H9 (cell line): ENCODE measurements around the gene NSG1. TPM values are rescaled to one million over a fixed set of nuclear protein-coding genes. Genes with fewer than 3 reads are reported as not detected.

Source experiments
- DNase-seq: peaks from one replicate; pipeline ENCODE4 v3.0.0-alpha.2; 2017
- H2AFZ ChIP-seq: one replicate; pipeline ENCODE4 v1.6.1; 2013; ENCODE audit warnings: mild to moderate bottlenecking, low read length, control low read depth, moderate library complexity
- H2AK5ac ChIP-seq: 2 replicates; pipeline ENCODE4 v1.6.1; 2013; ENCODE audit warnings: low read length, control low read depth, mixed read lengths; ENCODE audit not compliant: insufficient read length
- H2BK120ac ChIP-seq: one replicate; pipeline ENCODE4 v1.6.1; 2013; ENCODE audit warnings: low read depth, mild to moderate bottlenecking, low read length, control low read depth, inconsistent platforms; ENCODE audit not compliant: poor library complexity, severe bottlenecking
- H2BK12ac ChIP-seq: 2 replicates; pipeline ENCODE4 v1.6.1; 2013; ENCODE audit warnings: low read length, control low read depth, mixed read lengths, low read depth; ENCODE audit not compliant: insufficient read length
- H2BK15ac ChIP-seq: 2 replicates; pipeline ENCODE4 v1.6.1; 2013; ENCODE audit warnings: low read depth, low read length, control low read depth
- H2BK20ac ChIP-seq: one replicate; pipeline ENCODE4 v1.6.1; 2013; ENCODE audit warnings: low read depth, mild to moderate bottlenecking, low read length, control low read depth, inconsistent platforms; ENCODE audit not compliant: poor library complexity, severe bottlenecking
- H2BK5ac ChIP-seq: 2 replicates; pipeline ENCODE4 v1.6.1; 2013; ENCODE audit warnings: low read length, control low read depth, mixed read lengths; ENCODE audit not compliant: insufficient read length
- H3K14ac ChIP-seq: 2 replicates; pipeline ENCODE4 v1.6.1; 2013; ENCODE audit warnings: low read length, control low read depth; ENCODE audit not compliant: insufficient read depth
- H3K18ac ChIP-seq: 2 replicates; pipeline ENCODE4 v1.6.1; 2013; ENCODE audit warnings: low read depth, mild to moderate bottlenecking, mixed read lengths, low read length, control low read depth; ENCODE audit not compliant: insufficient read length
- H3K23ac ChIP-seq: 2 replicates; pipeline ENCODE4 v1.6.1; 2013; ENCODE audit warnings: low read length, control low read depth, mixed read lengths, low read depth; ENCODE audit not compliant: insufficient read length
- H3K23me2 ChIP-seq: 2 replicates; pipeline ENCODE4 v1.6.1; 2013; ENCODE audit warnings: low read depth, mild to moderate bottlenecking, mixed read lengths, low read length, control low read depth; ENCODE audit not compliant: insufficient read length, poor library complexity, severe bottlenecking
- H3K27ac ChIP-seq: 2 replicates; pipeline ENCODE4 v1.5.1; 2013; ENCODE audit warnings: low read length, control low read depth, mixed read lengths, low read depth; ENCODE audit not compliant: insufficient read length
- H3K27me3 ChIP-seq: 2 replicates; pipeline ENCODE4 v1.6.1; 2013; ENCODE audit warnings: low read length, control low read depth, inconsistent platforms; ENCODE audit not compliant: insufficient read depth
- H3K4ac ChIP-seq: 2 replicates; pipeline ENCODE4 v1.6.1; 2013; ENCODE audit warnings: low read depth, mild to moderate bottlenecking, control low read depth, inconsistent platforms, low read length, moderate library complexity
- H3K4me1 ChIP-seq: 2 replicates; pipeline ENCODE4 v1.6.1; 2013; ENCODE audit warnings: low read length, control low read depth, inconsistent platforms; ENCODE audit not compliant: insufficient read depth
- H3K4me2 ChIP-seq: 2 replicates; pipeline ENCODE4 v1.6.1; 2013; ENCODE audit warnings: low read length, control low read depth, mixed read lengths; ENCODE audit not compliant: insufficient read length, insufficient read depth
- H3K56ac ChIP-seq: 2 replicates; pipeline ENCODE4 v1.6.1; 2013; ENCODE audit warnings: low read depth, mild to moderate bottlenecking, mixed read lengths, low read length, control low read depth; ENCODE audit not compliant: insufficient read length
- H3K79me1 ChIP-seq: 2 replicates; pipeline ENCODE4 v1.6.1; 2013; ENCODE audit warnings: low read depth, mild to moderate bottlenecking, moderate library complexity, low read length, control low read depth, inconsistent platforms; ENCODE audit not compliant: insufficient read depth, poor library complexity, severe bottlenecking
- H3K79me2 ChIP-seq: 2 replicates; pipeline ENCODE4 v1.6.1; 2013; ENCODE audit warnings: low read length, control low read depth, inconsistent platforms; ENCODE audit not compliant: insufficient read depth
- H3K9ac ChIP-seq: 2 replicates; pipeline ENCODE4 v1.6.1; 2013; ENCODE audit warnings: low read length, control low read depth, mixed read lengths; ENCODE audit not compliant: insufficient read length; ENCODE audit errors: extremely low read depth
- H3K9me3 ChIP-seq: one replicate; pipeline ENCODE4 v1.6.1; 2013; ENCODE audit warnings: low read depth, low read length, inconsistent platforms; ENCODE audit not compliant: control insufficient read depth
- H3T11ph ChIP-seq: one replicate; pipeline ENCODE4 v1.6.1; 2013; ENCODE audit warnings: mild to moderate bottlenecking, low read length, control low read depth, inconsistent platforms
- H4K20me1 ChIP-seq: one replicate; pipeline ENCODE4 v1.6.1; 2013; ENCODE audit not compliant: control insufficient read depth, insufficient read length, insufficient read depth
- H4K5ac ChIP-seq: 2 replicates; pipeline ENCODE4 v1.6.1; 2013; ENCODE audit warnings: low read depth, mild to moderate bottlenecking, mixed read lengths, low read length, control low read depth; ENCODE audit not compliant: insufficient read length
- H4K8ac ChIP-seq: replicated peaks from 2 replicates; pipeline ENCODE4 v1.6.1; 2013; ENCODE audit warnings: low read length, control low read depth, mixed read lengths, low read depth; ENCODE audit not compliant: insufficient read length
- H4K91ac ChIP-seq: 2 replicates; pipeline ENCODE4 v1.6.1; 2013; ENCODE audit warnings: low read depth, mild to moderate bottlenecking, moderate library complexity, mixed read lengths, low read length, control low read depth; ENCODE audit not compliant: insufficient read length
- H3K27ac Mint-ChIP-seq, 3 experiments: 2 replicates in 2 of 3; 3 replicates in 1 of 3; pipeline ENCODE4 v1.8.0; 2020 to 2021; ENCODE audit warnings: mixed read lengths in 3 of 3, mild to moderate bottlenecking in 1 of 3, moderate library complexity in 1 of 3
- H3K27me3 Mint-ChIP-seq: 2 replicates; pipeline ENCODE4 v1.8.0; 2021; ENCODE audit warnings: low read depth, mild to moderate bottlenecking, moderate library complexity, mixed read lengths
- H3K36me3 Mint-ChIP-seq, 3 experiments: 2 replicates in 2 of 3; 3 replicates in 1 of 3; pipeline ENCODE4 v1.8.0; 2020 to 2021; ENCODE audit warnings: low read depth in 3 of 3, mixed read lengths in 3 of 3; ENCODE audit not compliant: insufficient read depth in 1 of 3
- H3K4me1 Mint-ChIP-seq, 2 experiments: 2 replicates each; pipeline ENCODE4 v1.8.0; 2020; ENCODE audit warnings: mixed read lengths in 2 of 2
- H3K4me3 Mint-ChIP-seq, 2 experiments: 2 replicates in 1 of 2; 3 replicates in 1 of 2; pipeline ENCODE4 v1.8.0; 2020 to 2021; ENCODE audit warnings: mild to moderate bottlenecking in 2 of 2, mixed read lengths in 2 of 2, moderate library complexity in 1 of 2
- H3K9me3 Mint-ChIP-seq, 2 experiments: 2 replicates in 1 of 2; 3 replicates in 1 of 2; pipeline ENCODE4 v1.8.0; 2020; ENCODE audit warnings: mild to moderate bottlenecking in 2 of 2, mixed read lengths in 2 of 2, moderate library complexity in 1 of 2
- CTCF ChIP-seq: fragments of 200-600 bp; sonication (generic); conservative IDR thresholded peaks from 3 replicates; pipeline ENCODE4 v1.8.0; 2021; ENCODE audit warnings: antibody characterized with exemption, mild to moderate bottlenecking
- WGBS: extraction: QIAGEN DNeasy Blood & Tissue Kit; methylation state at CpG from one replicate; pipeline ENCODE4 v1.1.7; 2013; ENCODE audit warnings: missing lambda C conversion rate, low lambda C conversion rate, mixed read lengths; ENCODE audit not compliant: insufficient read length; ENCODE audit errors: extremely low coverage; 5-methylcytosine and 5-hydroxymethylcytosine counted together
- total RNA-seq: library from RNA; stranded (reverse); gene quantifications from 2 replicates; pipeline ENCODE4 v1.2.1, GENCODE V29; 2021

NSG1 gene
- total RNA-seq, 1 experiment from 2014 or later: 9.3 TPM

GRCh38 chr4:4364486-4365208 lies 22.3 kb upstream of the NSG1 start:
- DNase-seq: peak; percentile 53
- no peaks in the 10 kb centered on the region for H3K79me2 ChIP-seq
- no peak overlapping the region for H2BK20ac ChIP-seq

More at GRCh38 chr4:4364486-4365208, 22.3 kb upstream of the NSG1 start:
- H3K23me2 ChIP-seq: no peaks in the 10 kb centered on the region
- WGBS: no CpG with 5 or more reads among the region's 9 CpGs
- no peaks in the 10 kb centered on the region for H3K27me3 ChIP-seq
- peaks cover 14 to 16% of the 10 kb centered on the region in 2 experiments for H3K4me1 Mint-ChIP-seq
- peaks cover 2 to 7% (median 2%) of the 10 kb centered on the region in 3 experiments; a peak in 4 of 7 replicates for H3K36me3 Mint-ChIP-seq
- no peak overlapping the region for H3K27ac ChIP-seq
- no peak overlapping the region; a peak in 1 of 7 replicates for H3K27ac Mint-ChIP-seq
- no peak overlapping the region for H3K9ac ChIP-seq
- H2BK12ac ChIP-seq: no peak overlapping the region
- no peak overlapping the region for H2AFZ ChIP-seq
- no peak overlapping the region for H3K56ac ChIP-seq
- TF ChIP-seq CTCF: no peak
- H2AK5ac ChIP-seq: no peak overlapping the region
- H2BK5ac ChIP-seq: no peak overlapping the region
- H4K91ac ChIP-seq: no peak overlapping the region
- H4K8ac ChIP-seq: no peak overlapping the region
- no peaks in the 10 kb centered on the region for H3K4me1 ChIP-seq
- no peaks in the 10 kb centered on the region for H3K9me3 ChIP-seq
- H3K4me3 Mint-ChIP-seq: no peak overlapping the region
- H3K4ac ChIP-seq: no peak overlapping the region
- no peaks in the 10 kb centered on the region for H3K79me1 ChIP-seq
- no peak overlapping the region for H3K23ac ChIP-seq
- peaks cover 2 to 12% of the 10 kb centered on the region in 2 experiments; a peak in 2 of 5 replicates for H3K9me3 Mint-ChIP-seq
- no peak overlapping the region for H4K5ac ChIP-seq
- H3K14ac ChIP-seq: no peak overlapping the region
- no peaks in the 10 kb centered on the region for H4K20me1 ChIP-seq
- H3K18ac ChIP-seq: no peak overlapping the region
- no peak overlapping the region for H2BK15ac ChIP-seq
- no peak overlapping the region for H2BK120ac ChIP-seq
- H3T11ph ChIP-seq: no peak overlapping the region
- no peak overlapping the region for H3K4me2 ChIP-seq
- H3K27me3 Mint-ChIP-seq: peaks cover 20% of the 10 kb centered on the region
